GM19023 (cell line): Measurements from ENCODE around the gene GCNT4.
A peak's percentile ranks its signal among the peaks of the same experiment; 100 is the strongest.
"Not testable (repeated sequence)": the region's sequence is repeated elsewhere in the genome, so short reads cannot be mapped to it uniquely, and the experiment has no call there.

Source experiments
- ATAC-seq: cut with Tn5 transposase; IDR thresholded peaks from one replicate; pipeline ENCODE4 v1.9.1; 2021; ENCODE audit warnings: mild to moderate bottlenecking, moderate library complexity; ENCODE audit not compliant: unreplicated experiment

Gene GCNT4, protein sequence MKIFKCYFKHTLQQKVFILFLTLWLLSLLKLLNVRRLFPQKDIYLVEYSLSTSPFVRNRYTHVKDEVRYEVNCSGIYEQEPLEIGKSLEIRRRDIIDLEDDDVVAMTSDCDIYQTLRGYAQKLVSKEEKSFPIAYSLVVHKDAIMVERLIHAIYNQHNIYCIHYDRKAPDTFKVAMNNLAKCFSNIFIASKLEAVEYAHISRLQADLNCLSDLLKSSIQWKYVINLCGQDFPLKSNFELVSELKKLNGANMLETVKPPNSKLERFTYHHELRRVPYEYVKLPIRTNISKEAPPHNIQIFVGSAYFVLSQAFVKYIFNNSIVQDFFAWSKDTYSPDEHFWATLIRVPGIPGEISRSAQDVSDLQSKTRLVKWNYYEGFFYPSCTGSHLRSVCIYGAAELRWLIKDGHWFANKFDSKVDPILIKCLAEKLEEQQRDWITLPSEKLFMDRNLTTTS

DNA sequence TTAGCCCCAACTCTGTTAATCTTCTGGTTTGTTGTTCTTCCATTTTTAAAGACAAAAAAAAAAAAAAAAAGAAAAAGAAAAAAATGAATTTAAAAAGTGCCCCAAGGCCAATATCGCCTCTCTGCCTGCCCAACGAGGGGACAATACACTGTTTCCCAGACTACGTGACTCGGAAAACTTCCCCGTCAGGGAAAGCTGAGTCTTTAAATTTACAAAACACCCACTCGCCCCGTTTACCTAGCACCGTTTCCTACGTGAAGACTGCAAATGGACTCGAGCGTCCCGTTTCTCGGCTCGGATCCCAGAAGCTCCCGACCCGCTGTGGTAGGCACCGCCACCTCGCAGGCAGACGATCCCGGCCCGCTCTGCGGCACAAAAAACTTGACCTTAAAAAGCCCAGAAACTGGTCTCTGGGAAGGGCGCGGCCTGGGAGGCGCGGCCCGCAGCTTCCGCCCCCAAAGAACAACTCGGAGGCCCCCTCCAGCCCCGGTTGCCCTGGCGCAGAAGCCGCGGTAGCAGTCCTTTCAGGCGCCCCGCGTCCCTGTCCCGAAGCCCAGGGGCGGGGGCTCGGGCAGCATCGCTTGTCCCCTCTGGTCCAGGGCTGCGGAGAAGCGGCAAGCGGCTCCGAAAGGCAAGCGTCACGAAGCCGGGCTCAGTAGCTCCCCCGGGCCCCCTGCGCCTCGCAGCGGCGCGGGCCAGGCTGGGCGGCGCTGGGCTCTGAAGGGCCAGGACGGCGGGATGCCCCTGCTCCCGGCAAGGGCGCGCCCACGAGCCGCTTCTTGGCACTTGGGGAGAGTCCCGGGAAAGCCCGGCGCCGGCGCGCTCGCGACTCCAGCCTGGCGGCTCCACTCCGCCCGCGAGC lies at the start of gene GCNT4:
GCNT4 (minus strand) TSS at position 367 of the 862 bp plus-strand sequence. CDS start 22,521 bp downstream, outside the sequence.
- ATAC-seq: peak; percentile 25

DNA sequence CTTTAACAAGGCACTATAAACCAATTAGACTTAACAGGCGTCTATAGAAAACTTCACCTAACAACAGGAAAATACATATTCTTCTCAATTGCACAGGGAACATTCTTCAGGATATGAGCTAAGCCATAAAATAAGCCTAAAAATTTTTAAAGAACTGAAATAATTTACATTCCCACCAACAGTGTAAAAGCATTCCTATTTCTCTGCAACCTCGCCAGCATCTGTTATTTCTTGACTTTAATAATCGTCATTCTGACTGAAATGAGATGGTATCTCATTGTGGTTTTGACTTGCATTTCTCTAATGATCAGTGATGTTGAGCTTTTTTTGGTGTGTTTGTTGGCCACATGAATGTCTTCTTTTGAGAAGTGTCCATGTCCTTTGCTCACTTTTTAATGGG lies 43.6 kb upstream of the GCNT4 start:
- ATAC-seq: not testable (repeated sequence)

DNA sequence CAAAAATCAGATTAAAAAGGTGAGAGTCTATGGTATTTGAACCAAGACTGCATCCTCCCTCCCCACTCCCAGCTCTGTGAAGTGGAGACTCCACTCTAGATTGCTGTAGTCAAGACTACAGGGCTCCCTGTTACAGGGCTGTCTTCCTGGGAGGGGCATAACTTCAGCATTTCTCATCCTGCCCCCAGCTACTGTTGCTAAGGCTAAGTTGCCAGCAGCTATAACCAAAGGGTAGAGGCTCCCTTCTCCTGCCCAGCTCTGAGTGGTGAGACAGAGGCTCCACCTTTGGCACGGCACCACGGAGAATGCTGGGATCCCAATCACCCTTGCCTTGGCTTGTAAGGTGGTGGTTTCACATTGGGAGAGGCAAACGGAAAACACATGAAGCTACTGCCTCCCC lies 39.2 kb upstream of the GCNT4 start:
- no peak for ATAC-seq

DNA sequence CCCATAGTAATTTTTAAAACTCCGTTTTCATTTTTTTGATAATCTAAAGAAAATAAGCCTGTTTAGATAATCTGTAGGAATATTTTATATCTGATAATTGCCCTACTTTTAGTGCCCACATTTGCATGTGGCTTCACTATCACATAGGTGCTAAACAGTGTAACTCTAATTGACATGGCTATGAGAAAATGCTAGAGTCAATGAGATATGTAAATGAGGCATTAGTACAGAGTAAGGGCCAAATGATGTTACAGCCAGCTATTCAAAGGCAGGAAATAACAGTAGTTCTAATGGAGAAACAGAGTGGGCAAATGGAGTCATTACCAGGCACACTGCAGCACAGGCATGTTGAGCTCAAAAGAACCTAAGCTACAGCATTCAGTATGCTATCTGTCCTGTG lies 37.3 kb upstream of the GCNT4 start:
- no peak for ATAC-seq

- no peak for ATAC-seq
These were observed 36.8 kb upstream of the GCNT4 start for GRCh38 chr5:75089137-75089536.

DNA sequence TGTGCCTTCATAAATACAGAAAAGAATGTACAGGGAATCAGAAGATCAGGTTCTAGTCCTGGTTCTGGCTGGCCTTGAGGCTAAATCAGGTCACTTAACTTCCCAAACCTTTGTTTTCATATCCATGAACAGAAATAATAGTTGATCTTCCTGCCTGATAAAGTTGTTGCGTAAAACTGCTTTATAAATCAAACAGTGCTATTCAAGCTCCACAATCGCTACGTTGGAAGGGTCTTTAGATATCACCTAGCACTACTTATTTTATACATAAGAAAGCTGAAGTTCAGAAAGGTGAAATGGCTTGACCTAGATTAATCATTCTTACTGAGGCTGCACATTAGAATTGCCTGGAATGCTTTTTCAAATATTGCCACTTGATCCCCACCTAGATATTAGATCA lies 36.3 kb upstream of the GCNT4 start:
- ATAC-seq: no peak

GRCh38 chr5:75081510-75081909 lies 29.2 kb upstream of the GCNT4 start:
- ATAC-seq: no peak

DNA sequence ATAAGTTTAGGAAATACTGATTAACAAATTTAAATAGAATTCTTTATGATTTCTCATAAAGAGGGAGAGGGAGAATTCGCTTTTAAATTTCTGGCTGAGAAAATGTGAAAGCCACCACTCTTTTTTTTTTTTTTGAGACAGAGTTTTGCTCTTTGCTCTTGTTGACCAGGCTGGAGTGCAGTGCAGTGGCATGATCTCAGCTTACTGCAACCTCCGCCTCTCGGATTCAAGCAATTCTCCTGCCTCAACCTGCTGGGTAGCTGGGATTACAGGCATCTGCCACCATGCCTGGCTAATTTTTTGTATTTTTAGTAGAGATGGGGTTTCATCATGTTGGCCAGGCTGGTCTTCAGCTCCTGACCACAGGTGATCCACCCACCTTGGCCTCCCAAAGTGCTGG lies 27.0 kb upstream of the GCNT4 start:
- not testable (repeated sequence) for ATAC-seq

- ATAC-seq: no peak
These were observed 25.7 kb upstream of the GCNT4 start for GRCh38 chr5:75078027-75078426.

GRCh38 chr5:75072061-75072460 lies 19.7 kb upstream of the GCNT4 start:
- ATAC-seq: no peak

DNA sequence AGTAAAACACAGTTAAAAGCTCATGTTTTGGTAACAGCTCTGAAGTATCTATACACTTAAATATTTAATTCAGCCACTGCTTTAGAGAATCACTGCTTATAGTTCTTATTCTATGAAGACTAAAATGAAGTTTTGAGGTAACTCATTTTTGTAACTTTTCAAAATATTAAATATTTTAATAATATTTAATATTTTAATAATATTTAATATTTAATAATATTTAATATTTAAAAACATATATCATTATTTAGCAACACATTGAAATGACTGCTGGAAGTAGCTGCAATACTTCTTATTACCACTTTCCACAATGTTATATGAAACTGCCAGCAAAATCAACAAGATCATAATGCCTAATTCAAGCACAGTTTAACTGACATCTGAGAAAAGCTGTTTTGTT lies 18.7 kb upstream of the GCNT4 start:
- no peak for ATAC-seq

DNA sequence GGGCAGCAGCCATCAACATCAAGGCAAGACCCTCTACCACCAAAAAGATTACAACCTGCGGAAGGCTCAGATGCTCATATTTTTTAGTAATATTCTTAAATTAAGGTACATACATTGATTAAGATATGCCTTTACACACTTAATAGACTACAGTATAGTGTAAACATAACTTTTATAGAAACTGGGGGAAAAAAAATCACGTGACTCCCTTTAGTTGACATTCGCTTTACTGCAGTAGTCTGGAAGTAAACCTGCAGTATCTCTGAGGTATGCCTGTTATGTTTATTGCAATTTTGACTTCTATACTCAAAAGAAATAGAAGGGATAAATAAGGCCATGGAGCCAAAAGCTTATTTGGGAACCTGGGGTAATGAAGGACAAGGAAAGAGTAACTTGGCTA lies 15.1 kb upstream of the GCNT4 start:
- no peak for ATAC-seq

GRCh38 chr5:75062925-75063531 lies 10.7 kb upstream of the GCNT4 start:
- no peak for ATAC-seq

DNA sequence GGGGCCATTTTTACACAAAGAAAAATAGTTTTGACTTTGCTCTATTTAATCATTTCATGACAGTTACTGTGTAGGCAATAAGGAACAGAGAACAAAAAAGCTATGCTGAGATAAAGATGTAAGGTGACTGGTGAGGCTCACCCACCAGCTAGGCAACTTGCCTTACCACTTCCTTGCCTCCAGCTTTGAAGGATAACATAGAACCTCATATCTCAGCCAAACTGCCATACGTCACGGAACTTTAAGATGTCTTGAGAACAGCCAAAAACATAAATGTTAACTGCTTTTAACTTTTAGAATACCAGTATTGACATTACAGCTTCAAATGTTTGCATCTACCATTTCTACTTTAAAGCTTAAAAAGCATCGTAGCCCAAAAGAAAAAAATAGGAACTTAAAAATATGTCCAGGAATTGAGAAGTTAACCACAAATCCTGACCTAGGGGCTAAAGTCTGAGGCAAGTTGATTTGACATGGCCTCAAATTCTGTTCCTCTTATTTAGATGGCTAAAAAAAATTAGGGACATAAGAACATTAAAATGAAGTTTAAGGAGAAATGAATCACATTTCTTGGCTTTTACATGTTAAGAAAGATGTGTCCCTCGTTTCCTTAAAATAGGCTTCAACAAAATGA lies 7.7 kb upstream of the GCNT4 start:
- ATAC-seq: no peak

GRCh38 chr5:75058986-75059535 lies 6.7 kb upstream of the GCNT4 start:
- ATAC-seq: no peak

DNA sequence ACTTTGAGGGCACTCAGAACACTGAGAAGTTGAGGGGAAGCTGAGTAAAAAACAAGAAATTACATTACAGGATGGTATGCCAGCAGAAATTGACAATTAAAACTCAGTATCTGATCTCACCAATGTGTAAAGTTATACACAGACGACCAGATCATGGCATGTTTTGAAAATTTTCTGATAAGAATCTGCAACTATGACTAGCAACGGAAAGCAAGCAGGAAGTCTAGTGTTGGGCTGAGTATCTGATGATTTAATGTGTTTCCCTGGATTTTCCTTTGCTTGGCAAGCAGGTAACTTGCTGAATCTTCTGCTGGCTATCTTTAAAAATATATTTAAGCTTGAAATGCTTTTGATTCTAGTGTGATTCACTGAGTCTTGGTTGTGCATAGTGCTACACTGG lies 5.2 kb upstream of the GCNT4 start:
- no peak for ATAC-seq

- ATAC-seq: no peak
These were observed 3.4 kb upstream of the GCNT4 start for GRCh38 chr5:75055727-75056144.

- ATAC-seq: no peak
These were observed 2.0 kb upstream of the GCNT4 start for GRCh38 chr5:75054134-75054930.

DNA sequence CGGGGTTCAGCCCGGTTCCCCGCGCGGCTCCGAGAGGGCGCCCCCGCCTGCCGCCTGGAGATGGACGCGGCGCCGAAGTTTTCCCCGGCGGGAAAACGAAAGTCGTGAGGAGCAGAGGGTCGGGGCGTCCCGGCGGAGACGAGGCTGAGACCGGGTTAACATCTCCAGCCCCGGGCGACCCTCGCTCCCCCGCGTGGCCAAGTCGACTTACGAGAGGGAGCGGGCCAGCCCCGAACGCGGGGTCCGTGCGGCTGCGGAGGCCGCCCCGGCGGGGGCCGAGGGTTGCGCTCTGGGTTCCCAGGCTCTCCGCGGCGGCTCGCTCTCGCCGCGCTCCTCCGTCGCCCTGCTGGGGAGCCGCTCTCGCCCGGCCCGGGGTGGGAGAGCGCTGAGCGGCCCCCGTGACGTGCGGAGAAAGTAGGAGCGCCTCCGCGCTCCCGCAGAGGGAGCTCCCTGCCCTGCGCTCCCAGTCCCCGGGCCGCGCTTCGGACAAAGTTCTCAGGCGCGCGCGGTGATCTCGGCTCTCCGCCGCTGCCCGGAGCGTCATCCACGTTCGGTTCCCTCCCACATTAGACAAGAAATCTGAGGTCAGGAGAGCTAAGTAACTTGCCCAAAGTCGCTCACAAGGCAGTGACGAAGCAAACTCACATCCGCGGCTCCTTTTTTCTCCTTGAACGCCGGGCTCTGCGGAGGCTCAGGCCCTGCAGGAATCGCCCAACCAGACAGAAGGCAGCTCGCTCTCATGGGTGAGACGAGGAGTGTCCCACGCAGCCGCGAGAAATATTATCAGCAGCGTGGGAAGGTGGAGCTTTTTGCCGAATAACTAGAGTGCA lies 1.2 kb upstream of the GCNT4 start:
- ATAC-seq: peak; percentile 31
